Stimulated activated CD8-positive, alpha-beta memory T cell treated with anti-CD3 and anti-CD28 coated beads, Interleukin-4, amount 100 ng/mL, for 1 hour (primary cell): ENCODE measurements around the gene TXLNA.

Experiments
- DNase-seq, 2 donors: peaks; one replicate each; pipeline ENCODE4 v3.0.0-alpha.2; 2020; ENCODE audit warnings: low read depth in 2 of 2, low spot score in 1 of 2

TXLNA gene

GRCh38 chr1:32182060-32182459 is 2.6 kb downstream of the TXLNA start:
- DNase-seq: no peak

- no peak for DNase-seq
Observed at GRCh38 chr1:32184650-32185049, 5.2 kb downstream of the TXLNA start.

GRCh38 chr1:32186077-32186476 is 6.6 kb downstream of the TXLNA start:
- no peak for DNase-seq

- DNase-seq: no peak
Observed at GRCh38 chr1:32186491-32186890, 7.0 kb downstream of the TXLNA start.

GRCh38 chr1:32187850-32188249 is 8.4 kb downstream of the TXLNA start:
- no peak for DNase-seq

GRCh38 chr1:32192220-32192948 is 12.9 kb downstream of the TXLNA start:
- no peak for DNase-seq

- no peak for DNase-seq
Observed at GRCh38 chr1:32194984-32195383, 15.5 kb downstream of the TXLNA start.

GRCh38 chr1:32195531-32195930 is 16.1 kb downstream of the TXLNA start:
- DNase-seq: no peak

- DNase-seq: no peak
Observed at GRCh38 chr1:32195972-32196823, 16.7 kb downstream of the TXLNA start.

GRCh38 chr1:32197074-32197473 is 17.6 kb downstream of the TXLNA start:
- DNase-seq: no peak

GRCh38 chr1:32197837-32198236 is 18.4 kb downstream of the TXLNA start:
- no peak for DNase-seq

- DNase-seq: no peak
Observed at GRCh38 chr1:32198237-32199042, 19.0 kb downstream of the TXLNA start.

GRCh38 chr1:32199043-32199716 is 19.7 kb downstream of the TXLNA start:
- DNase-seq: no peak

- no peak for DNase-seq
Observed at GRCh38 chr1:32199717-32200072, 20.2 kb downstream of the TXLNA start.

- DNase-seq: no peak
Observed at GRCh38 chr1:32200226-32201010, 20.9 kb downstream of the TXLNA start, which contains the start of gene CCDC28B. Gene CCDC28B (plus strand): TSS chr1:32200595. CDS start chr1:32201936, 1,341 bp downstream.

GRCh38 chr1:32201011-32201855 is 21.8 kb downstream of the TXLNA start:
- peak; percentile 55 to 60 for DNase-seq

GRCh38 chr1:32204943-32205361 is 25.5 kb downstream of the TXLNA start:
- DNase-seq: no peak

GRCh38 chr1:32205401-32206370 is 26.2 kb downstream of the TXLNA start, which contains the start of gene IQCC:
Gene IQCC (plus strand): TSS chr1:32205671. CDS start chr1:32205682, 11 bp downstream.
- DNase-seq: peak; percentile 47 to 67
